ENCODE data around the gene PRF1. TPM values are rescaled to one million over a fixed set of nuclear protein-coding genes. Genes with fewer than 3 reads are reported as not detected.
A peak's percentile ranks its signal among the peaks of the same experiment; 100 is the strongest.

Gene PRF1
- total RNA-seq, 3 donors from 2014 or later (not counting 1 experiment from before 2014, with no cell fraction given): 1,641 to 2,133 (median 1,982) TPM

GRCh38 chr10:70575874-70576802 is 26.4 kb downstream of the PRF1 start:
- Mint-ChIP-seq H3K27me3 (ENCODE audit: low read depth in 2 of 2) (no peaks in the 10 kb centered on the region), H3K27ac (peak overlapping the region; percentile 89 to 92), H3K36me3 (no peaks in the 10 kb centered on the region), H3K4me3 (peak overlapping the region; percentile 91), H3K9me3 (no peaks in the 10 kb centered on the region), H3K4me1 (peaks cover 83 to 84% of the 10 kb centered on the region in 2 donors)
- Histone ChIP-seq H3K27me3 (ENCODE audit: control insufficient read depth, insufficient read depth, low read length) (no peaks in the 10 kb centered on the region), H3K36me3 (ENCODE audit: control insufficient read depth, insufficient read depth, low read length) (no peaks in the 10 kb centered on the region), H3K27ac (ENCODE audit: low read length) (peak overlapping the region; percentile 66), H3K4me3 (ENCODE audit: low read length) (peak overlapping the region; percentile 18), H3K4me1 (ENCODE audit: control insufficient read depth, insufficient read depth, low read length) (peaks cover 82% of the 10 kb centered on the region), H3K9me3 (ENCODE audit: control insufficient read depth, insufficient read depth, low read length) (no peaks in the 10 kb centered on the region)
- peak; percentile 48 to 70 for DNase-seq
- peak; percentile 58 to 76 (median 73) for ATAC-seq
- TF ChIP-seq, protein P1, sequence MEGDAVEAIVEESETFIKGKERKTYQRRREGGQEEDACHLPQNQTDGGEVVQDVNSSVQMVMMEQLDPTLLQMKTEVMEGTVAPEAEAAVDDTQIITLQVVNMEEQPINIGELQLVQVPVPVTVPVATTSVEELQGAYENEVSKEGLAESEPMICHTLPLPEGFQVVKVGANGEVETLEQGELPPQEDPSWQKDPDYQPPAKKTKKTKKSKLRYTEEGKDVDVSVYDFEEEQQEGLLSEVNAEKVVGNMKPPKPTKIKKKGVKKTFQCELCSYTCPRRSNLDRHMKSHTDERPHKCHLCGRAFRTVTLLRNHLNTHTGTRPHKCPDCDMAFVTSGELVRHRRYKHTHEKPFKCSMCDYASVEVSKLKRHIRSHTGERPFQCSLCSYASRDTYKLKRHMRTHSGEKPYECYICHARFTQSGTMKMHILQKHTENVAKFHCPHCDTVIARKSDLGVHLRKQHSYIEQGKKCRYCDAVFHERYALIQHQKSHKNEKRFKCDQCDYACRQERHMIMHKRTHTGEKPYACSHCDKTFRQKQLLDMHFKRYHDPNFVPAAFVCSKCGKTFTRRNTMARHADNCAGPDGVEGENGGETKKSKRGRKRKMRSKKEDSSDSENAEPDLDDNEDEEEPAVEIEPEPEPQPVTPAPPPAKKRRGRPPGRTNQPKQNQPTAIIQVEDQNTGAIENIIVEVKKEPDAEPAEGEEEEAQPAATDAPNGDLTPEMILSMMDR (IDR thresholded peaks at IDR 0.05): no peak
- intact Hi-C loops (cut with micrococcal nuclease): loop anchor here (1.0 kb wide), 2 partner anchors 17 to 40 kb away; no protein-coding TSS in a partner anchor
- WGBS (ENCODE audit: insufficient coverage): 4% methylated on average over 11 of the region's 12 CpGs

DNA sequence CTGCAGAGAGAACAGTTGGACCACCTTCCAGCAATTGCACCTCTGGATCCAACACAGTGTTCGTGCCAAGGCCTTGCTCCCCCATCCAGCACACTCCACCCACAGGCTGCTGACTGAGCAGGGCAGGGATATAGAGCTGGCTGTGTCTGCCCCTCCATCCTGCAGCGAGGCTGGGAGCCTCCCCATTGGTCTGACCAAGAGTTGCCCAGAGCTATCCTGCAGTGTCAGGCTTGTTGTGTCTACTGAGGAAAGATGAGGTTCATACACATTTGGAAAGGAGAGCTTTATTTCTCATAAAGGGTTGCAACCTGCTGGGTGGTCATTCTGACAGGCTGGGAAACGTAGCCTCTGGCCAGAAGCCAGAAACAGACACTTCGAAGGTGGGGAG is 27.1 kb downstream of the PRF1 start:
- H3K27ac ChIP-seq (ENCODE audit: low read length): no peak overlapping the region
- no peak for DNase-seq
- Mint-ChIP-seq H3K36me3 (no peaks in the 10 kb centered on the region), H3K9me3 (no peaks in the 10 kb centered on the region), H3K27ac (peak overlapping the region; percentile 89 to 92), H3K4me1 (peaks cover 84 to 86% of the 10 kb centered on the region in 2 donors), H3K4me3 (peak overlapping the region; percentile 91), H3K27me3 (ENCODE audit: low read depth in 2 of 2) (no peaks in the 10 kb centered on the region)
- peaks cover 85% of the 10 kb centered on the region for H3K4me1 ChIP-seq (ENCODE audit: control insufficient read depth, insufficient read depth, low read length)
- H3K4me3 ChIP-seq (ENCODE audit: low read length): no peak overlapping the region
- intact Hi-C loops (cut with micrococcal nuclease): no loop called here
- no peak for ATAC-seq
- H3K27me3 ChIP-seq (ENCODE audit: control insufficient read depth, insufficient read depth, low read length): no peaks in the 10 kb centered on the region
- no peaks in the 10 kb centered on the region for H3K9me3 ChIP-seq (ENCODE audit: control insufficient read depth, insufficient read depth, low read length)
- WGBS (ENCODE audit: insufficient coverage): 52% methylated on average over 4 of the region's 4 CpGs
- TF ChIP-seq, protein P1 (IDR thresholded peaks at IDR 0.05): no peak
- H3K36me3 ChIP-seq (ENCODE audit: control insufficient read depth, insufficient read depth, low read length): no peaks in the 10 kb centered on the region

DNA sequence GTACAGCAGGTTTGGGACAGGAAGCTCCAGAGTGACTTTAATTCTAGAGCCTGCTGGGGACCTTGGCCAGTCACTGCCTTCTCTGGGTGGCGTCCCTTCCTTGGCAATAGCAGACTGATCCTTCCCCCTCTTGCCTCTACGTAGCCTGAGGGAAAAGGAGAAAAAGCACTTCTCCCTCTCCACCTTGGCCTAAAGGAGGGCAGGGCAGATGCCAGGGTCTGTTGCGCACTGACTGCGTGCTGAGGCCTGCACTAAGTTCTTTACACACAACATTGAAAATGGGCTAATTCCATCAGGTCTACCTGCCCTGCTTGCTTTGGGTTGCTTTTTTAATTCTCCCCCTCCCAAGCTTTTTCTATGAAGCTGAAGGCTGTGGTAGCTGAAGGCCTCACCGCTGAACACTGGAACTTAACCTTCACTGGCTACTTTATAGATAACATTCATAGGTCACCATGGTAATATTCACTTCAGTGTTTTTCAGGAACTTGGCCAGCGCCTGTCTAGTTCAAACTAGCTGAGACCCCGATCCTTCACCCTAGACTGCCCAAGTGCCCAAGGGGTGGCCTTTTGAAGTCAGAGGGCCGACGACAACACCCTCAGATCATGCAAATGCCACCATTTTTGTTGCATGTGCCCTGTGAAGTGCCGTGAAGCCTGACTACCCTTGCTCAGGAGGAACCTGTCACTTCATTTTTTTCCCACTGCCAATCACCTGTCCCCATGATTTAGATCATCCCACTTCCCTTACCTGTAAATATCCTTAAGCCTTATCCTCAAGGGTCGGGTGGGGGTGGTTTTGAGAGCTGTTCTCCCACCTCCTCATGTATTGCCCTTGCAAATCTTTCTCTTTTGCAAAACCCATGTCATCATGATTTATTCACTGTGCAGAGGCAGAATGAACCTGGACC is 28.7 kb downstream of the PRF1 start:
- ATAC-seq (no peak), DNase-seq (no peak)
- H3K9me3 Mint-ChIP-seq: no peaks in the 10 kb centered on the region
- Histone ChIP-seq H3K4me3 (ENCODE audit: low read length) (no peak overlapping the region), H3K27me3 (ENCODE audit: control insufficient read depth, insufficient read depth, low read length) (no peaks in the 10 kb centered on the region), H3K27ac (ENCODE audit: low read length) (no peak overlapping the region), H3K4me1 (ENCODE audit: control insufficient read depth, insufficient read depth, low read length) (peaks cover 89% of the 10 kb centered on the region), H3K9me3 (ENCODE audit: control insufficient read depth, insufficient read depth, low read length) (no peaks in the 10 kb centered on the region), H3K36me3 (ENCODE audit: control insufficient read depth, insufficient read depth, low read length) (no peaks in the 10 kb centered on the region)
- 92% methylated on average over 10 of the region's 11 CpGs for WGBS (ENCODE audit: insufficient coverage)
- no peaks in the 10 kb centered on the region for H3K27me3 Mint-ChIP-seq (ENCODE audit: low read depth in 2 of 2)
- intact Hi-C loops (cut with micrococcal nuclease): no loop called here
- peak overlapping the region; percentile 35 to 75 for H3K27ac Mint-ChIP-seq
- H3K4me1 Mint-ChIP-seq: peaks cover 80 to 83% of the 10 kb centered on the region in 2 donors
- no peaks in the 10 kb centered on the region for H3K36me3 Mint-ChIP-seq
- TF ChIP-seq, protein P1 (IDR thresholded peaks at IDR 0.05): no peak
- H3K4me3 Mint-ChIP-seq: peak overlapping the region; percentile 21

Data from natural killer cell (primary cell).